Fibroblast of mammary gland (primary cell): Measurements from ENCODE around the gene PCDHA10.
"Not testable (repeated sequence)": the region's sequence is repeated elsewhere in the genome, so short reads cannot be mapped to it uniquely, and the experiment has no call there.

Experiments
- DNase-seq: peaks from one replicate; pipeline ENCODE4 v3.0.0-alpha.2; 2010; ENCODE audit warnings: low read depth
- H3K4me3 ChIP-seq: 2 replicates; pipeline ENCODE4 v1.5.1; 2011; ENCODE audit warnings: low read depth, mild to moderate bottlenecking, low read length, moderate library complexity; ENCODE audit not compliant: control insufficient read depth
- CTCF ChIP-seq: conservative IDR thresholded peaks from 2 replicates; pipeline ENCODE4 v1.5.1; 2011; ENCODE audit warnings: low read depth, low read length, inconsistent platforms; ENCODE audit not compliant: control insufficient read depth, insufficient read depth

PCDHA10 gene

GRCh38 chr5:140855772-140856674, at the start of gene PCDHA10:
PCDHA10 (plus strand) TSS chr5:140855897; CDS start chr5:140856049, 152 bp downstream.
- no peak within 1 kb of the TSS for H3K4me3 ChIP-seq
- peak; percentile 8 for TF ChIP-seq CTCF
- DNase-seq: peak; percentile 20

- H3K4me3 ChIP-seq: no peak within 1 kb of the TSS
- TF ChIP-seq CTCF: peak; percentile 38
- peak; percentile 13 for DNase-seq
Observed at GRCh38 chr5:140806834-140807775, 48.6 kb upstream of the PCDHA10 start, which contains the start of gene PCDHA4. PCDHA4 (plus strand) TSS chr5:140807068.

GRCh38 chr5:140808241-140808888, 47.3 kb upstream of the PCDHA10 start:
- not testable (repeated sequence) for H3K4me3 ChIP-seq, DNase-seq

GRCh38 chr5:140808889-140809291, 46.8 kb upstream of the PCDHA10 start:
- DNase-seq: no peak
- no peak overlapping the region for H3K4me3 ChIP-seq
- TF ChIP-seq CTCF: no peak

GRCh38 chr5:140821375-140822280, 34.1 kb upstream of the PCDHA10 start, which contains the start of gene PCDHA5:
PCDHA5 (plus strand) TSS chr5:140821613.
- peak; percentile 24 for DNase-seq
- H3K4me3 ChIP-seq: no peak within 1 kb of the TSS

More at GRCh38 chr5:140821375-140822280, 34.1 kb upstream of the PCDHA10 start, which contains the start of gene PCDHA5:
- peak; percentile 51 for TF ChIP-seq CTCF
